GM12874 (cell line): ENCODE results near the gene PLOD2.

ENCODE experiments used
- CTCF ChIP-seq: IDR thresholded peaks from 2 replicates; pipeline ENCODE4 v1.5.1; 2011; ENCODE audit warnings: low read depth, mild to moderate bottlenecking, control low read depth, low read length, moderate library complexity; ENCODE audit not compliant: insufficient read depth

The PLOD2 gene

GRCh38 chr3:146128939-146129338, 32.0 kb downstream of the PLOD2 start:
- no peak for TF ChIP-seq CTCF

- TF ChIP-seq CTCF = no peak
Measured at GRCh38 chr3:146128179-146128578, 32.8 kb downstream of the PLOD2 start.

- TF ChIP-seq CTCF = no peak
Measured at GRCh38 chr3:146125951-146126350, 35.0 kb downstream of the PLOD2 start.

GRCh38 chr3:146124126-146124801, 36.7 kb downstream of the PLOD2 start:
- no peak for TF ChIP-seq CTCF

GRCh38 chr3:146117406-146118285, 43.3 kb downstream of the PLOD2 start:
- TF ChIP-seq CTCF = no peak

- TF ChIP-seq CTCF = no peak
Measured at GRCh38 chr3:146115619-146116018, 45.4 kb downstream of the PLOD2 start.

GRCh38 chr3:146111337-146111736, 49.6 kb downstream of the PLOD2 start:
- TF ChIP-seq CTCF = no peak
